CD4-positive, alpha-beta T cell treated with Interleukin-10 for 1 hour (primary cell): ENCODE measurements around the gene RTN4RL1.
A peak's percentile ranks its signal among the peaks of the same experiment; 100 is the strongest.

Experiments used
- DNase-seq: peaks from one replicate; pipeline ENCODE4 v3.0.0-alpha.2; 2020

RTN4RL1 gene

DNA sequence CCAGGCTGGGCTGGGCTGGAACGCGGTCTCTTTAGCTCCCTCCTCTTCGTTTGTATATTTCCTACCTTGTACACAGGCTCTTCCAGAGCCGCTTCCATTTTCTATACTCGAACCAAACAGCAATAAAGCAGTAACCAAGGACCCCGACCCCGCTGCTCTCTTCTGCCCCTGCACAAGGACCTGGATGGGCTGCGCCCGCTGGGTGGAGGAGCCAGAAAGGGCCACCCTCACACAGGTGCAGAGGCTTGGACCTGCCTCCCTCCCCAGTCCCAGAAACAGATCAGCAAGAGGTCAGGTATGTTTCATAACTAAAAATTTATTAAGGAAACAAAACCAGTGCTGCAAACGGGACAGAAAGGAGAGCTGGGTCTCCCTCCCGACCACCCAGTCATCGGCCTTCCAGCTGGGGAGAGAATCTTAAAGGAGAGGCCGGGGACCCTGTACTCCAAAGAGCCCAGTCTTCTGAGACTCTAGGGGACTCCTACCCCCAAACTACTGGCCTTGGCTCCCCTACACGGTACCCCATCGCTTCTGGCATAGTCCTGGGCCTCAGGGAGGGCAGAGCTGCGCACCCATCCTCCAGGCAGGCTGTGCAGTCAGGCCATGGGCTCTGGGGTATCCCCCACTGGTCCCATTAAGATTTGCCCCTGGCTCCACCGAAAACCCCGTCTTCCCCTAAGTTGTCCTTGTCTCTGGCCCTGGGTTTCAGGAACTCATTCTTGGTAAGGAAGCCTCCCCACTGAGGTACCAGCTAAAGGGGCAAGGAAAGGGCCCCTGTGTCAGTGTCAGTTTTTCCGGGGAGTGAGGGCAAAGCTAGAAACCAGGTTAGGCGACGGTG, 34.6 kb upstream of the RTN4RL1 start:
- DNase-seq: no peak

DNA sequence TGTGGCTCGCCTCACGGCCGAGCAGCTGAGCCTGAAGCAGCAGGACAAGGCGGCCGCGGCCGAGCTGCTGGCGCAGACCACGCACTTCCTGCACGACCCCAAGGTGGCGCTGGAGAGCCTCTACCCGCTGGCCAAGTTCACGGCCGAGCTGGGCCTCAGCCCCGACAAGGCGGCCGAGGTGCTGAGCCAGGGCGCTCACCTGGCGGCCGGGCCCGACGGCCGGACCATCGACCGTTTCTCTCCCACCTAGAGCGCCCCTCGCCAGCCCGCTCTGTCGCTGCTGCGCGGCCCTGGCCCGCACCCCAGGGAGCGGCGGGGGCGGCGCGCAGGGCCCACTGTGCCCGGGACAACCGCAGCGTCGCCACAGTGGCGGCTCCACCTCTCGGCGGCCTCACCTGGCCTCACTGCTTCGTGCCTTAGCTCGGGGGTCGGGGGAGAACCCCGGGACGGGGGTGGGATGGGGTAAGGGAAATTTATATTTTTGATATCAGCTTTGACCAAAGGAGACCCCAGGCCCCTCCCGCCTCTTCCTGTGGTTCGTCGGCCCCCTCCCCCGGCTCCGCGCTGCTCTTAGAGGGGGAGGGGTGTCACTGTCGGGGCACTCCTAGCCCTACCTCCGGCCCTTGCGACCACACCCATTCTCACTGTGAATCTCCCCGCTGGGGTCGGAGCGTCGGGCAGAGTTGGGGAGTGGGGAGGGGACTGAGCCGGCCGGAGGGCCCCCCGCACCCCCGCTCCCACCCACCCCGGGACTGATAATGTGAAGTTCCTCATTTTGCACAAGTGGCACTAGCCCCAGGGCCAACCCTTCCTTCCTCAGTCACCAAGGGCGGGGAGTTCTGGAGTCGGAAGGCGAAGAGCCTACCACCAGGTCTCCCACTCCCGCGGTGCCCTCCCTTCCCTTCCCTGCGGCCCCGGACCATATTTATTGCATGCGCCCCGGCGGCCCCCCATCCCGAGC, 33.7 kb upstream of the RTN4RL1 start:
- peak; percentile 68 for DNase-seq

DNA sequence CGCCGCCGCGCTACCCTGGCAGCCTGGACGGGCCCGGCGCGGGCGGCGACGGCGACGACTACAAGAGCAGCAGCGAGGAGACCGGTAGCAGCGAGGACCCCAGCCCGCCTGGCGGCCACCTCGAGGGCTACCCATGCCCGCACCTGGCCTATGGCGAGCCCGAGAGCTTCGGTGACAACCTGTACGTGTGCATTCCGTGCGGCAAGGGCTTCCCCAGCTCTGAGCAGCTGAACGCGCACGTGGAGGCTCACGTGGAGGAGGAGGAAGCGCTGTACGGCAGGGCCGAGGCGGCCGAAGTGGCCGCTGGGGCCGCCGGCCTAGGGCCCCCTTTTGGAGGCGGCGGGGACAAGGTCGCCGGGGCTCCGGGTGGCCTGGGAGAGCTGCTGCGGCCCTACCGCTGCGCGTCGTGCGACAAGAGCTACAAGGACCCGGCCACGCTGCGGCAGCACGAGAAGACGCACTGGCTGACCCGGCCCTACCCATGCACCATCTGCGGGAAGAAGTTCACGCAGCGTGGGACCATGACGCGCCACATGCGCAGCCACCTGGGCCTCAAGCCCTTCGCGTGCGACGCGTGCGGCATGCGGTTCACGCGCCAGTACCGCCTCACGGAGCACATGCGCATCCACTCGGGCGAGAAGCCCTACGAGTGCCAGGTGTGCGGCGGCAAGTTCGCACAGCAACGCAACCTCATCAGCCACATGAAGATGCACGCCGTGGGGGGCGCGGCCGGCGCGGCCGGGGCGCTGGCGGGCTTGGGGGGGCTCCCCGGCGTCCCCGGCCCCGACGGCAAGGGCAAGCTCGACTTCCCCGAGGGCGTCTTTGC, 32.8 kb upstream of the RTN4RL1 start:
- DNase-seq: no peak

DNA sequence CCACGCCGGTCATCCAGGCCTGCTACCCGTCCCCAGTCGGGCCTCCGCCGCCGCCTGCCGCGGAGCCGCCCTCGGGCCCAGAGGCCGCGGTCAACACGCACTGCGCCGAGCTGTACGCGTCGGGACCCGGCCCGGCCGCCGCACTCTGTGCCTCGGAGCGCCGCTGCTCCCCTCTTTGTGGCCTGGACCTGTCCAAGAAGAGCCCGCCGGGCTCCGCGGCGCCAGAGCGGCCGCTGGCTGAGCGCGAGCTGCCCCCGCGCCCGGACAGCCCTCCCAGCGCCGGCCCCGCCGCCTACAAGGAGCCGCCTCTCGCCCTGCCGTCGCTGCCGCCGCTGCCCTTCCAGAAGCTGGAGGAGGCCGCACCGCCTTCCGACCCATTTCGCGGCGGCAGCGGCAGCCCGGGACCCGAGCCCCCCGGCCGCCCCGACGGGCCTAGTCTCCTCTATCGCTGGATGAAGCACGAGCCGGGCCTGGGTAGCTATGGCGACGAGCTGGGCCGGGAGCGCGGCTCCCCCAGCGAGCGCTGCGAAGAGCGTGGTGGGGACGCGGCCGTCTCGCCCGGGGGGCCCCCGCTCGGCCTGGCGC, 32.1 kb upstream of the RTN4RL1 start:
- DNase-seq: no peak

DNA sequence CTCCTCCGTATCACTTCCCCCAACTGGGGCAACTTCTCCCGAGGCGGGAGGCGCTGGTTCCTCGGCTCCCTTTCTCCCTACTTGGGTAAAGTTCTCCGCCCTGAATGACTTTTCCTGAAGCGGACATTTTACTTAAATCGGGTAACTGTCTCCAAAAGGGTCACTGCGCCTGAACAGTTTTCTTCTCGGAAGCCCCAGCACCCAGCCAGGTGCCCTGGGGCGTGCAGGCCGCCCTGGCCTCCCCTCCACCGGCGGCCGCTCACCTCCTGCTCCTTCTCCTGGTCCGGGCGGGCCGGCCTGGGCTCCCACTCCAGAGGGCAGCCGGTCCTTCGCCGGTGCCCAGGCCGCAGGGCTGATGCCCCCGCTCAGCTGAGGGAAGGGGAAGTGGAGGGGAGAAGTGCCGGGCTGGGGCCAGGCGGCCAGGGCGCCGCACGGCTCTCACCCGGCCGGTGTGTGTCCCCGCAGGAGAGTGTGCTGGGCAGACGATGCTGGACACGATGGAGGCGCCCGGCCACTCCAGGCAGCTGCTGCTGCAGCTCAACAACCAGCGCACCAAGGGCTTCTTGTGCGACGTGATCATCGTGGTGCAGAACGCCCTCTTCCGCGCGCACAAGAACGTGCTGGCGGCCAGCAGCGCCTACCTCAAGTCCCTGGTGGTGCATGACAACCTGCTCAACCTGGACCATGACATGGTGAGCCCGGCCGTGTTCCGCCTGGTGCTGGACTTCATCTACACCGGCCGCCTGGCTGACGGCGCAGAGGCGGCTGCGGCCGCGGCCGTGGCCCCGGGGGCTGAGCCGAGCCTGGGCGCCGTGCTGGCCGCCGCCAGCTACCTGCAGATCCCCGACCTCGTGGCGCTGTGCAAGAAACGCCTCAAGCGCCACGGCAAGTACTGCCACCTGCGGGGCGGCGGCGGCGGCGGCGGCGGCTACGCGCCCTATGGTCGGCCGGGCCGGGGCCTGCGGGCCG, 31.4 kb upstream of the RTN4RL1 start:
- peak; percentile 55 for DNase-seq

DNA sequence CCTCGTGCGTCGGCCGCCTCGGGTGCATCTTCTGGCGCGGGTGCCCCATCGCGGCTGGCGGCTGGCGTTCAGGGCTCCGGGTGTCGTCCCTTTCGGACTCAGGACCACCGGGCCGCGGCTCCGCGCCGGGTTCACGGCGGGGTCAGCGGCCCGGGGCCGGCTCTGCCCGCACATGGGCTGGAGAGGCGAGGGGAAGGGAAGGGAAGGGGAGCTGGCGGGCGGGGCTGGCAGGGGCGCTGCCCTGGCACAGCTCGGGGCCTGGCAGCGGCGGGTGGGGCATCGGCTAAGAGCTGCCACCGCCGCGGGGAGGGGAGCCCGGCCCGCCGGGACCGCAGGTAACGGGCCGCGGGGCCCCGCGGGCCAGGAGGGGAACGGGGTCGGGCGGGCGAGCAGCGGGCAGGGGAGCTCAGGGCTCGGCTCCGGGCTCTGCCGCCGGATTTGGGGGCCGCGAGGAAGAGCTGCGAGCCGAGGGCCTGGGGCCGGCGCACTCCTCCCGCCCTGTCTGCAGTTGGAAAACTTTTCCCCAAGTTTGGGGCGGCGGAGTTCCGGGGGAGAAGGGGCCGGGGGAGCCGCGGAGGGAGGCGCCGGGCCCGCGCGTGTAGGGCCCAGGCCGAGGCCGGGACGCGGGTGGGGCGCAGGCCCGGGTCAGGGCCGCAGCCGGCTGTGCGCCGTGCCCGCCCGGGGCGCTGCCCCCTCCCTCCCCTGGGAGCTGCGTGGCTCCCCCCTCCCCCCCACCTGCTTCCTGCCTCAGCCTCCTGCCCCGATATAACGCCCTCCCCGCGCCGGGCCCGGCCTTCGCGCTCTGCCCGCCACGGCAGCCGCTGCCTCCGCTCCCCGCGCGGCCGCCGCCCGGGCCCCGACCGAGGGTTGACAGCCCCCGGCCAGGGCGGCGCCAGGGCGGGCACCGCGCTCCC, 30.4 kb upstream of the RTN4RL1 start:
- peak; percentile 52 for DNase-seq

DNA sequence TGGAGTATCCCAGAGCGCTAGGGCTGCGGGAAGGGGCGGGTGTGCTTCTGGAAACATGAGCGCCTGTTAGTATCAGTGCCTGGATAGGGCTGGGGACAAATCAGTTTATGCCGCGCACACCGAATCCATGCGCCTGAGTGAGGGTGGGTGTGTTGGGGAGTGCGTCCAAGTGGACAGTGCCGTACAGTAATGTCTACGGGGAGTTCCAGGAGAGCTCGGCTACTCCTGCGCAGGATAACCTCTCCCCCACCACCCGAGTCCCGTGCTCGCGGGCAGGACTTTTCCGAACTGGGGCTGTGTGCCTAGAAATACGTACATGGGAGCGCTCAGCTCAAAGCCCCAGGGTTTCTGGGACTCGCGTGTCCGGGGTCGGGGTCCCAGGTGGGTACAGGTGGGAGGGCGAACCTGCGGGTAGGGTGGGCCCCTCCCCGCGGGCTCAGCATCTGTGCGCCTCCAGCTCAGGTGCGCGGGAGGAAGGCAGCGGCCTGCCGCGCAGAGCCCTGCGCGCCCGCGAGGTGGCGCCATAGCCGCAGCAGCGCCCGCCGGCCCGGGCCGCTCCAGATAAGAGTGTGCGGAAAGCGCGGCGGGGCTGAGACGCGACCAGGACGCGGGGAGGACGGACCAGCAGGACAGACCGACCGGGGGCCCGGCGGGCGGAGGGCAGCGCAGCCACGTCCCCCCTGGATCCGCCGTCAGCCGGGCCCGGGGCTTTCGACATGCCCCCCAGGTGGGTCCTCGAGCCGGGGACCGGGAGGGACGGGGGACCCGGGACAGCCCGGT, 29.6 kb upstream of the RTN4RL1 start, which contains the start of gene HIC1:
HIC1 (plus strand) TSS at position 592 of the 780 bp plus-strand sequence. CDS start 1,588 bp downstream, outside the sequence.
- peak; percentile 84 for DNase-seq

DNA sequence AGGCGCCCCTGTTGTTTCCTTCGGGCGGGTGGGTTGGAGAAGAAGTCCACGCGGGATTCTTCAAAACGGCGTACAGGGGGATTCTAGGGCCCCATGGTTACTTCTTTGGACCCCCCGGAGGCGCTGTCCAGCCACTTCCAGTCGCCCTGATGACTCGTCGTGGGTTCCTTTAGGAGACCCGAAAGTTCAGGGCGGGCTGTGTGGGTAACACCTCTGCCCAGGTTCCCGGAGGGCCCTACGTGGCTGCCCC, 29.1 kb upstream of the RTN4RL1 start:
- DNase-seq: no peak

DNA sequence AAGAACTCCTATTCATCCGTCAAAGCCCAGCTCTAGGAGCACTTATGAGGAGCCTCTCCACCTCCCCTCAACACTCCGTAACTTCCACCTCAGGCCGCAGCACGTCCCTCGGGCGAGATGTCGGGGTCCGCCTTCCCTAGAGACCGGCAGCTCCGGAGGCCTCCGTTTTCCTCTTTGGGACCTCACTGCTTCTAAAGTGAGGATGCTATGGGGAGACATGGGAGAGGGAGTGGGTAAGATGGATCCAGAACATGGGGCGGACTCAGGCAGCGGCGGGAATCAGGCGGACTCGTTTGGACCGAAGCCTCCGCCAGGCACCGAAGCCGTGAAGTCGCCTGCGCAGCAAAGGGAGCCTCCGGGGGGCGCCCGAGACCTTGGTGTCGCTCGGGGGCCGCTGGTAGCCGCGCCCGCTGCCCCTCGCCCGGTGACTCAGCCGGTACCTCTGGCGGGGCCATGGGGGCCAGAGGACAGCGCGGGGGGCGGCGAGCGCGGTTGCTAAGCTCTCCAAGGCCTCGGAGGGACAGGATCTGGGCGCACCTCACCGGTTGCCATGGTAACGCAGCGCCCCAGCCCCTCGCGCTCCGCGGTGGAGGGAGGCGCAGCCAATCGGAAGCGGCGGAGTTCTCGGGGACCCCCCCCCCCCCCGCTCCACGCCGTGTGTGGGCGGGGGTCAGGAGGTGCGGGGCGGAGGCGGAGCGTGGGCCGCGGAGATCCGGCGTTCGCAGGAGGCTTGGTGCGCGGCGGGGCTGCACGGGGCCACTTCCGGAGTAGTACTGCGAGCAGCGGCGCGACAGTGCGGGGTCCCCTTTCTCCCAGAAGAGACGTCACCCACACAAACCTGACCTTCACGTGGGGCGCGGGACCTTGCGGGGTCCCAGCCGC, 28.5 kb upstream of the RTN4RL1 start:
- peak; percentile 88 for DNase-seq

DNA sequence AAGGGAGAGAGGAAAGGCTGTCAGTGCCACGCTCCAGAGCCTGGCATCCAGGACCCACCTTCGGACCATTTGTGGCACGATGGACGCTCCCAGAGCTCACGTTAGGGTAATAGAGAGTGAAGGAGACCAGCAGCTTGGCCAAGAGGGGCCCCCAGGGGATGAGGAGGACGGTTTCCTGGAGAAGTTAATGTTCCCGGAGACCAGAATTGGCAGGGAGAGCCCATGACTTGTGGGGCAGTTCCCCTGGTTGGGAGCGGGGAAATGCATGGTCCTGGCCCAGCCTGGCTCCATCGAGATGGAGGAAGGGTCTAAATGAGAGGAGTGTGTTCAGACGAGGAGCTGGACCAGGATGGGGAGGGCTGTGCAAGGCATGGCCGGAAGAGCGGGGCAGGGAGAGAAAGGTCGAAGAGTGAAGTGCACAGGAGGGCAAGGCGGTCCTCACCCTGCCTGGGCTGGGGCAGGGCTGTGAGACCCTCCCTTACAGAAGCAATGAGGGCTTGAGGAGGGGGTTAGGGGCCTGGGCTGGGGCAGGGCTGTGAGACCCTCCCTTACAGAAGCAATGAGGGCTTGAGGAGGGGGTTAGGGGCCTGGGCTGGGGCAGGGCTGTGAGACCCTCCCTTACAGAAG, 26.9 kb upstream of the RTN4RL1 start:
- DNase-seq: no peak

DNA sequence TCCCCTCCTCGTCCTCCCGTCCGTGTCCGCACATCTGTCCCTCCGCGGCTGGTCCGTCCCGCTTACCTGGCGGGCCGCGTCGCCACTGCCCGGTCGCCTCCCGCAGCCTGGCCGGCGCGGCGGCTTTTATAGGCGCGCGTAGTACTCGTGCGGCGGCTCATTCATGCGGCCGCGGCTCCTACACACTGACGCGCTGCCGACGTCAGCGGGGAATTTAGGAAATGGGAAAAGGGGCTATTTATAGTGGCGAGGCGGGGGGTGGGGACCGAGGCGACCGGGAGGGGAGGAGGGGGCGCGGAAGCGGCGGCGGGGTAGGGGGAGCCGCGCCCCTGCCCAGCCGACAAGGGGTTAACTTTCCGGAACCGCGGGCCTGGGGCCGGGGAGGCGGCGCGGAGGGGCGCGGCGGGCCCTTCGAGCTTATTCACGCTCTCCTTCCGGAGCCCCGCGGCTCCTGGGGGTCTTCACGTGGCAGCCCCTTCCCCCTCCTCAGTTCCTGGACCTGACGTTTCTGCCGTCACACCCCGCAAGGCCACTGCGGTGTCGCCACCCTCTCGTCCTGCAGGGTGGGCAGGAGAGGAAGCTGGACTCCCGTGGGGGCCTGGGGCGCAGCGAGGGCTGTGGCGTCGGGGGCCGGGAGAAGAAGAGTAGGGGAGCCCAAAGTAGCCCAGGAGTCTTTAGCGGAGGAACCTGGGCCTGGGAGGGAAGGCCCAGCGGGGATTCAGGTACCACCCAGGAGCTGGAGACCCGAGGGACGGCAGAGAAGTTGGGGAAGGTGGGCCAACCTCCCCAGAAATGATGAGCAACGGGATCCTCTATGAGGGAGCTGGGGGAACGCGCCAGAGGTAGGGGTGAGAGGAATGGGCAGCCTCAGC, 26.2 kb upstream of the RTN4RL1 start:
- peak; percentile 21 for DNase-seq

DNA sequence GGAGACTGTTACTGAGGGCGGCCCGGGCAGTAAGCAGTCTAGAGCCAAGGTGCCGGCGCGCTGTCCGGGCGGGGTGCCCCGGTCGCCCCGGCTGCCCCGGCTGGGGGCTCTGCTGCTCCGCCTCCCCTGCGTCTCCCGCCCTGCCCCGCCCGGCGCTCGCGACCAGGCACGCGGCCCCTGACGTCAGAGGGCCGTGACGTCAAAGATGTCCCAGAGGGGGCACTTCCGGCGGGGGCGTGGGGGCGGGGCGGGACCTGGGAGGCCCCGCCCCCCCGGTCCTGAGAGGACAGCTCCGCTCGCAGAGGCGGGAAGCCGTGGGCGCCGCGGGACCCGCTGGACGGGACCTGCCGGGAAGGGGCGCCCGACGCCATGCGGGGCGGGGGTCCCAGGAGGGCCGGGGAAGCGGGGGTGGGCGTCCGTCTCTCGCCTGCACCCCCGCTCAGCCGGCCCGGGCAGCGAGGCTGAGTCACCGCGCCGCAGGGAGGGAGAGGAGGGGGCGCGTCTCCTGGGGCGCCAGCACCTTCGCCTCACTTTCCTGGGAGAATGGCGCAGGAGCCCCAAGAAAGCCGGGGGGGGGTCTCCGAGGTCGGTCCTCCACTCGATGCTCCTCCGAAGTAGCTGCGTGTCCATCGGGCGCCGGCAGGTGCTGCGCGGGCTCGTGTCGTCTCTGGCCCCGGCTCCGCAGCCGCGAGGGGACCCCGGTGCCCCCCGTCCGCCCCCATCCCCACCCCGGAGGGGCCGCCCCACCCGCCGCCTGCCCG, 25.3 kb upstream of the RTN4RL1 start:
- peak; percentile 84 for DNase-seq

DNA sequence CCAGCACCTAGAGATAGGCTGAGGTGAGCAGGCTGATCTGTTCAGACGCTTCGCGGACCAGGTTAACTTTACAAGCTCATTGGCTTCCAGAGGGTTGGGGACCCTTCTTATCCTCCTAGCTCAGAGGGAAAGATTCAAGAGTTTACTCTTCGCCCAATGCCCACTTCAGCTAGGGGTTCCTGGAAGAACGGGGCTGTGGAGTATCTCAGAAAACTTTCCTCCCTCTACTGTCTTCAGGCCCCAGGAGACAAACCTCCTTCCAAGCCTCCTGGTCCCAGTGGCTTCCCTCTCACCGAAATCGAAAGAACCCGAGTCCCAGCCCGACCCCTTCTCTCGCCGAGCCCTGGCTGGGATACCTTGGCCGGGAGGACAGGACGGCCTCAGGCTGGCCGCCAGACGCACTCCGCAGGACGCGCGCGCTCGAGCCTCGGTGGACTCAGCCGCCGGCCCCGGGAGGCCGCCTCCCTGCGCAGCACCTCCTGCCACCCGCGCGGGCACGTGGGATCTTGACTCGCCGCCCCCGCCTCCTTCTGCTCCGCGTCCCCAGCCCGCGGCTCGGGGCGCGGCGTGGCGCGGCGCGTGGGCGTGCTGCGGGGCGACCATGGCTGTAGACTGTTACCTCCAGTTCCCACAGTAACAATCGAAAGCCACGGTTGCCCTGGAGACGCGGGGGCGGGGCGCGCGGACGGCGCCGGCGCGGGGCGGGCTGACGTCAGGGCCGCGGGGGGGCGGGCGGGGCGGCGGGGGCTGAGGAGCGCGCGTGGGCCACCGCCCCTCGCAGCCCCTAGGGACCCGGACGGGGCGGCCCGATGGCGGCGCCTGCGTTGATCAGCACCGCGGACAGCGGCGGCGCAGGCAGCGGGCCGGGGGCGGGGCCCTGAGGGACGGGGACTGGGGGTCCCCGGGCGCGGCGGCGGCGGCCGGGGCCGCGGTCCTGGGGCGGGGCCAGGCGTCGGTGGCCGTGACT, 24.5 kb upstream of the RTN4RL1 start:
- peak; percentile 94 for DNase-seq

DNA sequence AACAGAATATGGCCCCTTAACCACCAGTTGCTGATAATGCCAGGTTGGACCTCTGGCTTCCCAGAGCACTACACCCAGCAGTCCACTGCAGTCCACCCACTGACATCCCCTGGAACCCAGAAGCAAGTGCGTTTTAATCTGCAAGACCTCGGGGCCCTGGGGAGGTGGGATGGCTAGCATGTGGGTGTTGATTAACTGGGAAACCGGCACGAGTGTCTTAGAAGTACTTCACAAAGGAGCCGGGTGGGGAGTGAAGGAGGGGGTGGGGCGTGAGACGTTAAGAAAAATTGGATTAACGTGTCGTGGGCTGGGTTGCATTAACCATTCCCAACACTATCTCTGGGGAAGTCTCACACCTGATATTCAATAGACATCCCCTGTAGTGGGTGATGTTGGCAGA, 23.7 kb upstream of the RTN4RL1 start:
- no peak for DNase-seq

DNA sequence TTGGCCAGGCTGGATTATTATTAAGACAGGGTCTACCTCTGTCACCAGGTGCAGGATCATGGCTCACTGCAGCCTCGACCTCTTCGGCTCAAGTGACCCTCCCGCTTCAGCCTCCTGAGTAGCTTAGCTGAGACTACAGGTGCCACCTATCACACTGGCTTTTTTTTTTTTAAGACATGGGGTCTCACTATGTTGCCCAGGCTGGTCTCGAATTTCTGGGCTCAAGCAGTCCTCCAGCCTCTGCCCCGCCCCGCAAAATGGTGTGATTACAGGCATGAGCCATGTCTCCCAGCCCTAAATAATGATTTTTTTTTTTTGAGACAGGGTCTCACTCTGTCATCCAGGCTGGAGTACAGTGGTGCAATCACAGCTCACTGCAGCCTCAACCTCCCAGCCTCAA, 22.5 kb upstream of the RTN4RL1 start:
- DNase-seq: no peak
